Tongue (tissue), 2 donors: ENCODE results near the gene PODNL1. TPM values are rescaled to one million over a fixed set of nuclear protein-coding genes. Genes with fewer than 3 reads are reported as not detected.

Source experiments
- DNase-seq: peaks from one replicate; pipeline ENCODE4 v3.0.0-alpha.2; 2015
- total RNA-seq: library from RNA; depleted of rRNA; stranded (reverse); fragments of >200 nt; gene quantifications from one replicate; pipeline ENCODE4 v1.2.3, GENCODE V29; 2014

Gene PODNL1
- total RNA-seq, 1 donor from 2014 or later: 1.5 TPM

- no peak for DNase-seq
Observed at GRCh38 chr19:13888281-13888680, 49.9 kb downstream of the PODNL1 start.

GRCh38 chr19:13887517-13887916, 50.7 kb downstream of the PODNL1 start:
- DNase-seq: no peak

DNA sequence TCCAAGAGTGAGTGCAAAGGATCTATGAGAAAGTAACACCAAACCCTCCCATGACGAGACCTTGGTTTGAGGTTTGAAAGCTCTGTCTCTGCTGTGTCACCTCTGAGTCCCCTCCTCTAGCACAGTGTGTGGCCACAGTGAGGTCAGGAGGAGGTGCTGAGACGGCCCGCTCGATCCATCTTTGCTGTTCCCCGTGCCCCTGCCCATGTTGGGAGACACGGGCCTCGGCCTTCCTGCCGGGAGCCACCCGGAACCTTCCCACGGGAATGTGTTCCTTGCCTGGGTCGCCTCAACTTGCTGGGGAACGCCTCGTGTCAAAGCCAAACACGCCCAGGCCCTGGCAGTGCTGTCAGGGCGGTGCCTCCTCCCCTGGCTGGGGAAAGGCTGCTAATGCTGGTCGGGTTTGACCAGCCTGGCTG, 51.2 kb downstream of the PODNL1 start:
- DNase-seq: no peak

DNA sequence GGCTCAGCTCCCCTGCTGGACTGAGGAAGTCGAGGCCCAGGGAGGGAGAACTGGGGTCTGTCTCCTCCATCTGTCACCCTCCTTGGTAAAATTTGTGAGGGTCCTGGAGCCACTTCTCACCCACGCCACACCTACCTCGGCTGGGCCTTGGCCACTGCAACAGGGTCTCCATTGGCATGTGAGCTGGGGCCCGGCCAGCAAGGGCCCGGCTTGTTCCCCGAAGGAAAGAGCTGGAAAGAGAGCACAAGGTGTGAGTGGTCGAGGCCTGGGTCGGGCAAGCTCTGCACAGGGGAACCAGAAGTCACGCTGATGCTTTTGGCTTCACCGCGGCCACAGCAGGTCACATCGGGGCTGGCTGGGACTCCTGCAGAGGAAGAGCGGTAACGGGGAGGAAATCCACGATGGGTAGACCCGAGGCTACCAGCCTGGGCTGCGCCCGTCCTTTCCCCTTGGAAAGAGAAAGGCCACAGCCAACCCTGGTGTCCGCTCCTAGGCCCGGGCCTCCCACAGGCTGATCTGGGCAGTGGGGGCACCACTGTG, 52.3 kb downstream of the PODNL1 start:
- no peak for DNase-seq

GRCh38 chr19:13884726-13885591, 53.3 kb downstream of the PODNL1 start:
- DNase-seq: no peak

- peak; percentile 22 for DNase-seq
Observed at GRCh38 chr19:13883516-13884064, 54.6 kb downstream of the PODNL1 start.

- DNase-seq: no peak
Observed at GRCh38 chr19:13882836-13883235, 55.4 kb downstream of the PODNL1 start.

DNA sequence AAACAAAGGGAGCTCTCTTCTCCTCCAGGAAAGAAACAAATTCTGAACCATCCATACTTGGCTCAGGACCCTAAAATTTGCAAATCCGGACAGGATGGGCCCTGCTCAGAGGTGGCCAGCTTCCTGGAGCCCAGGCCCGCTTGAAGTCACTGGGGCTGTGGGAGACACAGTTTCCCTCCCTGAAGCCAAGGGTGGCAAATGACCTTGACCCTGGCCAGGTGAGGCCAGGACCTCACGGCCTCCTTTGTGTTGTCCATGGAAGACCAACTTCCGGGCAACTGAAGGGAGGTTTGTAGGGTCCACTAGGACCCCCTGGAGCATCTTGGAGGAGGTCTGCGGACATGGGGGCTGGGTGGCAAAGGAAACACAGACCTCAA, 55.8 kb downstream of the PODNL1 start:
- DNase-seq: no peak

GRCh38 chr19:13881692-13882418, 56.4 kb downstream of the PODNL1 start:
- peak; percentile 34 for DNase-seq

DNA sequence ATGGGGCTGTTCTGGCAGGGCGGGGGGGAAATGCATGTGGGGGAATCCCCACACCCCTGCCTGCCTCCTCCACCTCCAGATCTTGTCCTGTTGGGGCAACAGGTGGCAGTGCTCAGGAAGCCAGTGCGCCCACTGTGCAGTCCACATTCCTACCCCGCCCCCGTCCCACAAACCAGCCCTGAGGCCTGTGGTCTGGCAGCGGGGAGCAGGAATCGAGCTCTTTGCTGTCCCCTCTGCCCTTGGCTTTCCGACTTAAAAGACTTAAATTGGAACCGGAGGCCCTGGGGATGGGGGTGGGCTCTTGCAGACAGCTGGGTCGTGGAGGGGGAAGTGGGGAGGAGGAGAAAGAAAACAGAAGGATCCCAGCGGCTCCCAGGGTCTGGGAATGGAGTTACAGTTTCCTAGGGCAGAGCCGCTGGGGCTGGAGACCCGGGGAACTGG, 56.9 kb downstream of the PODNL1 start:
- peak; percentile 65 for DNase-seq

Other genes with a start within 250 kb of the PODNL1 start
- 46.8 TPM for gene MRI1, start 173.9 kb downstream of the PODNL1 start, total RNA-seq
- 45.6 TPM for gene C19orf53, start 164.0 kb downstream of the PODNL1 start, total RNA-seq
- 10.6 TPM for gene ZSWIM4, start 143.0 kb downstream of the PODNL1 start, total RNA-seq
- not detected for gene NANOS3, start 61.3 kb downstream of the PODNL1 start, total RNA-seq
- gene BRME1, start 32.3 kb downstream of the PODNL1 start, total RNA-seq: 3.1 TPM
- 11.9 TPM for gene CC2D1A, start 32.2 kb downstream of the PODNL1 start, total RNA-seq
- gene DCAF15, start 14.1 kb upstream of the PODNL1 start, total RNA-seq: 12.3 TPM
- 4.3 TPM for gene RFX1, start 67.9 kb upstream of the PODNL1 start, total RNA-seq
- not detected for gene RLN3, start 89.7 kb upstream of the PODNL1 start, total RNA-seq
- gene IL27RA, start 93.3 kb upstream of the PODNL1 start, total RNA-seq: 4.3 TPM
- gene PALM3, start 123.7 kb upstream of the PODNL1 start, total RNA-seq: 0.21 TPM
- gene MISP3, start 134.4 kb upstream of the PODNL1 start, total RNA-seq: 1.5 TPM
- not detected for gene C19orf67, start 147.4 kb upstream of the PODNL1 start, total RNA-seq
- gene SAMD1, start 152.3 kb upstream of the PODNL1 start, total RNA-seq: 24.7 TPM
- 209 TPM for gene PRKACA, start 179.3 kb upstream of the PODNL1 start, total RNA-seq
- 6.7 TPM for gene ASF1B, start 198.2 kb upstream of the PODNL1 start, total RNA-seq